ENCODE results near the gene MAST1.

MAST1 gene

DNA sequence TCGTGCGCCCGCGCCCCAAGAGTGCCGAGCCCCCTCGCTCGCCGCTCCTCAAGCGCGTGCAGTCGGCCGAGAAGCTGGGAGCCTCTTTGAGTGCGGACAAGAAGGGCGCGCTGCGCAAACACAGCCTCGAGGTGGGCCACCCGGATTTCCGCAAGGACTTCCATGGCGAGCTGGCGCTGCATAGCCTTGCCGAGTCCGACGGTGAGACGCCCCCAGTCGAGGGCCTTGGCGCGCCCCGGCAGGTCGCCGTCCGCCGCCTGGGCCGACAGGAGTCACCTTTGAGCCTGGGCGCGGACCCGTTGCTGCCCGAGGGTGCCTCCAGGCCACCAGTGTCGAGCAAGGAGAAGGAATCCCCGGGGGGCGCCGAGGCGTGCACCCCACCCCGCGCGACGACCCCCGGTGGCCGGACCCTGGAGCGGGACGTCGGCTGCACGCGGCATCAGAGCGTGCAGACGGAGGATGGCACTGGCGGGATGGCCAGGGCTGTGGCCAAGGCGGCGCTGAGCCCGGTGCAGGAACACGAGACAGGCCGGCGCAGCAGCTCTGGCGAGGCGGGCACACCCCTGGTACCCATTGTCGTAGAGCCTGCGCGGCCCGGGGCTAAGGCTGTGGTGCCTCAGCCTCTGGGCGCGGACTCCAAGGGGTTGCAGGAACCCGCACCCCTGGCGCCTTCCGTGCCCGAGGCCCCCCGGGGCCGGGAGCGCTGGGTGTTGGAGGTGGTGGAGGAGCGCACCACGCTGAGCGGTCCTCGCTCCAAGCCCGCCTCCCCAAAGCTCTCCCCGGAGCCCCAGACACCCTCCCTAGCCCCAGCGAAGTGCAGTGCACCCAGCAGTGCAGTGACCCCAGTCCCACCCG is 35.8 kb downstream of the MAST1 start:
- Mint-ChIP-seq H3K4me1 (peaks cover 7% of the 10 kb centered on the region), H3K36me3 (ENCODE audit: insufficient read depth) (peaks cover 23% of the 10 kb centered on the region), H3K9me3 (no peaks in the 10 kb centered on the region), H3K27ac (ENCODE audit: low read depth) (no peak overlapping the region), H3K4me3 (peak overlapping the region; percentile 41), H3K27me3 (no peaks in the 10 kb centered on the region)
- ATAC-seq (replicated peaks; ENCODE audit: extremely low read depth, poor library complexity, severe bottlenecking) (no peak), DNase-seq (ENCODE audit: low spot score in 2 of 2) (no peak)

DNA sequence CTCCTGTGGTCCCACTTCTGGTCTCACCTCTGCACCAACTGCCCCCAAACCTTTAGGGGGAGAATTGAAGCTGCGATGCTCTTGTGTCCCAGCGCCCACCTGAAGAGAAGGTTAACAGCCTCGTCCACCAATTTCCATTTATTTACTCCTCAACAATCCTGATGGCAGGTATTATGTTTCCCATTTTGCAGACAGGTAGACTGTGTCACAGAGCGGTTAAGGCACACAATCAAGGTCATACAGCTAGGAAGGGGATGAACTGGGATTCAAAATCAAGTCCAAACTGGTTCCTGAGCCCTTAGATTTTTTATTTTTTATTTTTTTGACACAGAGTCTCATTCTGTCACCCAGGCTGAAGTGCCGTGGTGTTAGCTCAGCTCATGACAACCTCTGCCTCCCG is 36.8 kb downstream of the MAST1 start:
- no peak overlapping the region for H3K4me3 Mint-ChIP-seq
- no peak overlapping the region for H3K27ac Mint-ChIP-seq (ENCODE audit: low read depth)
- peaks cover 15% of the 10 kb centered on the region for H3K4me1 Mint-ChIP-seq
- H3K36me3 Mint-ChIP-seq (ENCODE audit: insufficient read depth) = peaks cover 23% of the 10 kb centered on the region
- H3K9me3 Mint-ChIP-seq = no peaks in the 10 kb centered on the region
- DNase-seq (ENCODE audit: low spot score in 2 of 2) (no peak), ATAC-seq (replicated peaks; ENCODE audit: extremely low read depth, poor library complexity, severe bottlenecking) (no peak)
- H3K27me3 Mint-ChIP-seq = no peaks in the 10 kb centered on the region

DNA sequence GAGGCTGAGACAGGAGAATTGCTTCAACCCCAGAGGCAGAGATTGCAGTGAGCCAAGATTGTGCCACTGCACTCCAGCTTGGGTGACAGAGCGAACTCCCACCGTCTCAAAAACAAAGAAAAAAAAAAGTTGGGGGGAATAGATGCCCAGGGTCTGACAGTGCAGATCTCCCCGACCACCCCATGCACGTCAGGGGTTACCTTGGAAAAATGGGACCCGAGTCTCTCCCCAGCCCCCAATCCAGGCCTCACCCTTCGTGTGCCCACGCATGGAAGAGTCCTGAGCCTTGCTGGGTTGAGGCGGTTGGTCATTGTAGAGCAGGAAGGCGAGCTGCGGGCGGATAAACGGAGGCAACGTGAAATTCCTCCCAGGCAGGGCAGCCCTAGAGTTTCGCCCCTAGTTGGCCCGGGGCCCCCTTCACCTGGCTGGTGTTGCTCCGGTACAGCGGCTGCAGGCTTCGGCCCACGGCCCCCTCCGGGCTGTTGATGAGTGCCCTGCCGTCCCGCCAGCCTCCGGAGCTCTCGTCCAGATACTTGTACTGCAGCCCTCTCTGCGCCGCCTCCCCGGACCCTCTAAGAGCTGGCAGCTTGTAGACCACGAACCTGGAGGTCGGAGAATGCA is 42.3 kb downstream of the MAST1 start:
- H3K36me3 Mint-ChIP-seq (ENCODE audit: insufficient read depth) = peaks cover 25% of the 10 kb centered on the region
- H3K27me3 Mint-ChIP-seq = no peaks in the 10 kb centered on the region
- peaks cover 31% of the 10 kb centered on the region for H3K4me1 Mint-ChIP-seq
- peak overlapping the region; percentile 68 for H3K27ac Mint-ChIP-seq (ENCODE audit: low read depth)
- peak overlapping the region; percentile 84 for H3K4me3 Mint-ChIP-seq
- ATAC-seq (replicated peaks; ENCODE audit: extremely low read depth, poor library complexity, severe bottlenecking) (no peak), DNase-seq (ENCODE audit: low spot score in 2 of 2) (no peak)
- H3K9me3 Mint-ChIP-seq = no peaks in the 10 kb centered on the region

DNA sequence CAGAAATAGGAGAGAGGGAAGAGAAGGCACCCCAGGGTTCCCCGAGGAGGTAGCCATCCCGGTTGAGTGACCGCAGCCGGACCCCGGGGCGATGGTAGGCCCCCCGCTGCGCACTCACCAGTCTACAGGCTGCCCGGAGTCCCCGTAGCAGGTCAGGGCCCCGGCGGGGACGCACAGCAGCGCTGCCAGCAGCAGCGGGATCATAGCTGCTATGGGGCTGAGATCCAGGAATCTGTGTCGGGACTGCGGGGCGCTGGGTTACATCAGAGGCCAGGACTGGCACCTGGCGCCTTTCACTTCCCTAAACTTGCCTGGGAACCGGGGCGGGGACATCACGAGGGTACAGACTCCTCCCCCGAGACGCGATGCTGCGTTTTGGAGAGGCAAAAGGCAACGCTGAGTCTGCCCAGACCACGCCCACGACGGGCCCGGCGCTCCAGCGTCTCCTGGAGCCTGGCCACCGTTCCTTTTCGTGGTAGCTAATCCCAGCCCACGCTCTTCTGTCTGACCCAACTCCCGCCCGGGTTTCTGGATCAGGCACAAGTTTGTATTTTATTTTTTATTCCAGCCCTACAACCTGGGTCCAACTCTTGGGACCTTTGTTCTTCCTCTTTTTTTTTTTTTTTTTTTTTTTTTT is 43.0 kb downstream of the MAST1 start, which contains the start of gene DNASE2:
Gene DNASE2 (minus strand): TSS at position 278 of the 637 bp plus-strand sequence. CDS start 74 bp downstream, at position 204.
- Mint-ChIP-seq H3K4me3 (peak within 1 kb of the TSS; percentile 84), H3K4me1 (peaks cover 31% of the 10 kb centered on the region), H3K27ac (ENCODE audit: low read depth) (peak within 1 kb of the TSS; percentile 68), H3K9me3 (no peaks in the 10 kb centered on the region), H3K27me3 (no peaks in the 10 kb centered on the region), H3K36me3 (ENCODE audit: insufficient read depth) (peaks cover 25% of the 10 kb centered on the region)
- ATAC-seq (replicated peaks; ENCODE audit: extremely low read depth, poor library complexity, severe bottlenecking) (peak; percentile 77), DNase-seq (ENCODE audit: low spot score in 2 of 2) (peak; percentile 66 to 76)

DNA sequence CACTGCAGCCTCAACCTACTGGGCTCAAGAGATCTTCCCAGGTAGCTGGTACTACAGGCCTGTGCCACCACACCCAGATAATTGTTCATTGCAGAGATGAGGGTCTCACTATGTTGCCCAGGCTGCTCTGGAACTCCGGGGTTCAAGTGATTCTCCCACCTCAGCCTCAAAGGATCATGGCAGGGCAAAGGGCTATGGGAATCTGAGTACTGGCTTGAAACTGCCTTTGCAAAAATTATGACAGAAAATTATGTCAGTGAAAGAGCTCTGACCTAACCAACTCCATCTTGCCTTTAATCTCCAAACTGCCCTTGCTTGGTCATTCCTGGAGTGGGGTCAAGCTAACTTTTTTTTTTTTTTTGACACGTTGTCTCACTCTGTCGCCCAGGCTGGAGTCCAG is 44.3 kb downstream of the MAST1 start:
- Mint-ChIP-seq H3K27ac (ENCODE audit: low read depth) (no peak overlapping the region), H3K4me1 (peaks cover 34% of the 10 kb centered on the region), H3K27me3 (no peaks in the 10 kb centered on the region), H3K9me3 (no peaks in the 10 kb centered on the region), H3K36me3 (ENCODE audit: insufficient read depth) (peaks cover 20% of the 10 kb centered on the region), H3K4me3 (peak overlapping the region; percentile 84)
- DNase-seq (ENCODE audit: low spot score in 2 of 2) = no peak
- ATAC-seq (replicated peaks; ENCODE audit: extremely low read depth, poor library complexity, severe bottlenecking) = no peak

DNA sequence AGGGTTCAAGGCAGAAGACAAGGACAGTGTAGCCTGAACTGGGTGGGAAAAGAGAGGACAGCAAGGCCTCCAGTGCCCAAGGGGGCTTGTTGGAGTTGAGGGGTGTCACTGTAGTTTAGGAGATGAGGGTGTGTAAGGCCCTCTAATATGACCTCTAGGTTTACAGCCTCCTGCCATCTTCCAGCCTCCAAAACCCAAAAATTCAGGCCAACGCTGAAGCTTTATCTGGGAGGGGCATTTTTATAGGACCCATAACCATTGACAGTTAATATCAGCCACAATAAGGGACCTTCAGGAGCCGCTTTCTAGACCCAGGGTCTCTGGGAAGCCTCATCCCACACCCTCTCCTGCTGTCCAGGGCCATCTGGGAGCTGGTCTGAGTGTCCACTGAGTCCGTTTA is 45.9 kb downstream of the MAST1 start:
- Mint-ChIP-seq H3K4me3 (peak overlapping the region; percentile 82), H3K9me3 (no peaks in the 10 kb centered on the region), H3K4me1 (peaks cover 34% of the 10 kb centered on the region), H3K36me3 (ENCODE audit: insufficient read depth) (peaks cover 13% of the 10 kb centered on the region), H3K27me3 (no peaks in the 10 kb centered on the region), H3K27ac (ENCODE audit: low read depth) (no peak overlapping the region)
- no peak for ATAC-seq (replicated peaks; ENCODE audit: extremely low read depth, poor library complexity, severe bottlenecking)
- DNase-seq (ENCODE audit: low spot score in 2 of 2) = no peak

DNA sequence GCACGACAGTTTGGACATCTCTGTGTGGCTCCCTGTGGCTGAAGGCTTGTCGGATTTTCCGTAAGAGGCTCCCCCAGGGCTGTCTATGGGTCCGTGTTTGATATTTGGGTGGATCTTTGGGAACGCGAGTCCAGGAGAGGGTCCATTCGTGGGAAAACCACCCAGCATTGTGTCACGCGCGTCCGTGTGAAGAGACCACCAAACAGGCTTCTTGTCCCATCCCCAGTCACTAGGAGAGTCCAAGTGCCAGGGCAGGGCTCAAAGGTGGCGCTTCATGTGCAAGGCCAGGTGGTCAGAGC is 46.3 kb downstream of the MAST1 start:
- no peak for ATAC-seq (replicated peaks; ENCODE audit: extremely low read depth, poor library complexity, severe bottlenecking)
- peak overlapping the region; percentile 82 for H3K4me3 Mint-ChIP-seq
- DNase-seq (ENCODE audit: low spot score in 2 of 2) = no peak
- no peaks in the 10 kb centered on the region for H3K9me3 Mint-ChIP-seq
- H3K4me1 Mint-ChIP-seq = peaks cover 32% of the 10 kb centered on the region
- no peak overlapping the region for H3K27ac Mint-ChIP-seq (ENCODE audit: low read depth)
- no peaks in the 10 kb centered on the region for H3K27me3 Mint-ChIP-seq
- H3K36me3 Mint-ChIP-seq (ENCODE audit: insufficient read depth) = peaks cover 13% of the 10 kb centered on the region

DNA sequence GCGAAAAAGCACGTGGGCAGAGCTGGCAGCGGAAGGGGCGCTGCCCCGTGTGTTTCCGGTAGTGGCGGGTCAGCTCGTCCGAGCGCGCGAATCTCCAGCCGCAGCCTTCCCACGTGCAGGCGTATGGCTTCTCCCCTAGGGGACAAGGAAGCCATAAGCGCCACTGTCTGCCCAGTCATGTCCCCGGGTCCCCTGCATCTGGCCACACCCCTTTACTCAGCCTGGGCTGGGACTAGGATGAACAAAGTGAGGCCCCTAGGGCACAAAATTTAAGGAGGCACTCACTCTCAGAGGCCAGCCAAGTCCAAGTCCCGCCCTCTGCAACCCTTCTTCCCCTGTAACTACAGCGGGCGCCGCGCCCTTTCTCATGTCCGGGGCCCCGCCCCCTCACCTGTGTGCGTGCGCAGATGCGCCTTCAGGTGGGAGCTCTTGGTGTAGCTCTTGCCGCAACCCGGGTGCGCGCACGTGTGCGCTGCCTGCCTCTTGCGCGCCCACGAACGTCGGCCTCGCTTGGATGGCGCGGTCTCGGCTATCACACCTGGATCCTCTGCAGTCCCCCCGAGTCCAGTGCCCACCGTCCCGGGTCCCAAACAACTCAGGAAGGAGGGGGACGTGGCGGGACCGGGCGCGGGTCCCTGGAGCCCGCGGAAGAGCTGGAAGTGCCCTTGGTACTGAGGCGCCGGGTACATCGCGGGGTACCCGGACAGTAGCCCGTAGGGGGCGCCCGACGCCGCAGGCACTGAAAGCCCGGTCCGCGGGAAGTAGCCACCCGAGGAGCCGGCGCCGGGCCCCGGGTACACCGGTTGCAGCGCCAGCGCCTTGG is 46.8 kb downstream of the MAST1 start:
- Mint-ChIP-seq H3K4me1 (peaks cover 26% of the 10 kb centered on the region), H3K27ac (ENCODE audit: low read depth) (no peak overlapping the region), H3K9me3 (no peaks in the 10 kb centered on the region)

DNA sequence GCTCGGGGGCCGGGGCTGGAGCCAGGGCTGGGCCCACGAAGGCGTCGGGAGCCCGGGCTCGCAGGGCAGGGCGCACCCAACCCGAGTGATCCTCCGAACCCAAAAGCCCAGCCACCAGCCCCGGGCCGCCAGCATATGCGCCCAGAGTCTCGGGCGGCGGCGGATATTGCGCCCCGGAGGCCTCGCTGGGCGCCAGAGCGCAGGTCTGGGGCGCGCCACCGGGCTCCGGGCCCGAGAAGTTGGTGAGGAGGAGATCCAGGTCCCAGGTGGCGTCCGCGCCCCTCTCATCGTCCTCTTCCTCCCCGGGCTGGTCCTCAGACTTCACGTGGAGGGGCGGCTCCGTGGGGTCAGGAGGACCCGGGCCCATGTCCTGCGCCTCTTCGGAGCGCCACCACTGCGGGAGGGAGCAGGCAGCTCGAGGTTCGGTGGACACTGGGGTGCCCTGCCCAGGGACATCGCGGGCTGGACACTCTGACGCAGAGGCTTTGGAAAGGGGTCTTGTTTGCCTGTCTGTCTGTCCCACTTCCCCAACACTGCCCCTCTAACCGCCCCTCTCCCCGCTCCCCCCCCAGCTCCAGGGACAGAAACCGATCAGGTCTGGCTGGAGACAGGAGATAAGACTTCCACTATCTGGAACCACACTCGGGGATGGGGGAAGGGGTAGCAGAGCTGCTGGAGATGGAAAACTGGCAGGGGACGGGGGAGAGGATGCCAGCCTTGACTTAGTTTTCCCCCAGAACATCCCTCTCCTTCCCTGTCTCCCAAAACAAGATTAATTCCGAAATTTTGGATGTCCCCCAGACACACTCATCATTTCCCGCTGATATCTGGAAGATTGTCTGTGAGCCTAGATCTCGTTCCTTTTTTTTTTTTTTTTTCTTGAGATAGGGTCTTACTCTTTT is 47.7 kb downstream of the MAST1 start:
- Mint-ChIP-seq H3K9me3 (no peaks in the 10 kb centered on the region), H3K27ac (ENCODE audit: low read depth) (no peak overlapping the region), H3K27me3 (no peaks in the 10 kb centered on the region), H3K4me1 (peaks cover 26% of the 10 kb centered on the region), H3K4me3 (peak overlapping the region; percentile 82), H3K36me3 (ENCODE audit: insufficient read depth) (peaks cover 18% of the 10 kb centered on the region)
- peak; percentile 4 for ATAC-seq (replicated peaks; ENCODE audit: extremely low read depth, poor library complexity, severe bottlenecking)
- no peak for DNase-seq (ENCODE audit: low spot score in 2 of 2)

More for the DNA sequence above, 46.8 kb downstream of the MAST1 start:
- peaks cover 13% of the 10 kb centered on the region for H3K36me3 Mint-ChIP-seq (ENCODE audit: insufficient read depth)
- H3K27me3 Mint-ChIP-seq = no peaks in the 10 kb centered on the region
- peak overlapping the region; percentile 82 for H3K4me3 Mint-ChIP-seq
- DNase-seq (ENCODE audit: low spot score in 2 of 2) (peak; percentile 66 to 78), ATAC-seq (replicated peaks; ENCODE audit: extremely low read depth, poor library complexity, severe bottlenecking) (peak; percentile 61)

DNA sequence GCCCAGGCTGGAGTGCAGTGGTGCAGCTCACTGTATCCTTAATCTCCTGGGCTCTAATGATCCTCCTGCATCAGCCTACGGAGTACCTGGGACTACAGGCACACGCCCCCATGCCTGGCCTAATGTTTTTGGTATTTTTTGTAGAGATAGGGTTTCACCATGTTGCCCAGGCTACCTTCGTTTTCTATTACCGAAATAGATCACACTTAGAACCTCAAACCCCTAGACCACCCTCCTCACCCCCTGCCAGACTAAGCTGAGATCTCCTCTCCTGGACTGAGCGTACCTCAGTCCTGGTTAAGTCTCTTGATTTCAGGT is 48.3 kb downstream of the MAST1 start:
- DNase-seq (ENCODE audit: low spot score in 2 of 2) = no peak
- H3K4me3 Mint-ChIP-seq = peak overlapping the region; percentile 71
- no peak overlapping the region for H3K27ac Mint-ChIP-seq (ENCODE audit: low read depth)

DNA sequence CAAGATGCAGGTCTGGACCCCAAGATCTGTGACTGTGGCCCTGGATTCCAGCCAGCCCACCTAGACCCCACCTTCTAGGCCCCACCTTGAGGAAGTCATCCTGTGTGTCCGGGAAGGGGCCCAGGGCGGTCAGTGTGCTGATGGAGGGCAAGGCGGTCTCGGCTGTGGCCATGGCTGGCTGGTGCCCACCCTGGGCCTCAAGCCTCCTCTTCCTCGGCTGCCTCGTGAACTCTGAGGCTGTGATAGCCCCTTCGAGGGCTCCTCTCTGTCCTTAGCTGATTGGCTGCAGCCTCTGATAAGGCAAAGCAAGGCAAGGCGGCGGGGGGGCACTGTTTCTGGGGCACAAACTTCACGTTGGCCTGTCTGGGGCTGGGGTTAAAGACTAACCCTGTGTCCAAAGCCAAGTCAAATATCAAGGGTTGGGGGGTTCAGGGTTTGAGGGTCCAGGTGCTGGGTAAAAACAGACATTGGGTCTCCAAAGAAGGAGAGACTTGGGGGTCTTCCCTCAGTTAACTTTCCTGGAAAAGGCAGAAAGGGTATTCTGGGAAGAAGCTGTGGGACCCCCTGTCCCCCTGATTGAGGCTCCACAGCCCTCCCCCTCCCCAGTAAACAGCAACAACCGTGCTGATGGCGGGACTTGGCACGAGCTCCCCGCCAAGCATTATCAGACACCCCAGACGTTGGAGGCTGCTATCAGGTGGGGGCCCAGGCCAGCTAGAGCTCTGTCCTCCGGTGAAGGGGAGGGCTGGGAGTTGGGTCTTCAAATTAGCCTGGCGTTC is 48.8 kb downstream of the MAST1 start, which contains the start of gene KLF1:
Gene KLF1 (minus strand): TSS at position 233 of the 779 bp plus-strand sequence. CDS start 61 bp downstream, at position 172.
- DNase-seq (ENCODE audit: low spot score in 2 of 2) (no peak), ATAC-seq (replicated peaks; ENCODE audit: extremely low read depth, poor library complexity, severe bottlenecking) (no peak)
- Mint-ChIP-seq H3K4me1 (peaks cover 32% of the 10 kb centered on the region), H3K36me3 (ENCODE audit: insufficient read depth) (peaks cover 18% of the 10 kb centered on the region), H3K27me3 (no peaks in the 10 kb centered on the region), H3K27ac (ENCODE audit: low read depth) (no peak within 1 kb of the TSS), H3K9me3 (no peaks in the 10 kb centered on the region), H3K4me3 (peak within 1 kb of the TSS; percentile 71)

More for the DNA sequence above, 48.3 kb downstream of the MAST1 start:
- Mint-ChIP-seq H3K9me3 (no peaks in the 10 kb centered on the region), H3K36me3 (ENCODE audit: insufficient read depth) (peaks cover 20% of the 10 kb centered on the region), H3K27me3 (no peaks in the 10 kb centered on the region), H3K4me1 (peaks cover 26% of the 10 kb centered on the region)
- ATAC-seq (replicated peaks; ENCODE audit: extremely low read depth, poor library complexity, severe bottlenecking) = no peak

Measured in central memory CD8-positive, alpha-beta T cell (primary cell).